Panc1 (cell line): ENCODE measurements around the gene PAK6. TPM values are rescaled to one million over a fixed set of nuclear protein-coding genes. Genes with fewer than 3 reads are reported as not detected.
A peak's percentile ranks its signal among the peaks of the same experiment; 100 is the strongest.

ENCODE experiments used
- ATAC-seq: fragments of 200-7000 bp; cut with Tn5 transposase; 2 replicates; pipeline ENCODE4 v1.9.1; 2020; ENCODE audit warnings: mild to moderate bottlenecking, moderate library complexity
- BruUV-seq: library from RNA; stranded (reverse); fragments of 400-500 nt; replicated peaks from 2 replicates; lab custom pipeline; 2021; lab: Mats Ljungman, UMichigan
- CTCF ChIA-PET: fragments of 300-600 bp; sonication (Branson Sonifier 250); formaldehyde crosslinking; loops from one replicate; lab custom pipeline; 2022; ENCODE audit warnings: antibody characterized with exemption; lab: Charles Lee
- POLR2A ChIA-PET: fragments of 300-600 bp; sonication (Branson Sonifier 250); formaldehyde crosslinking; loops from one replicate; lab custom pipeline; 2022; ENCODE audit warnings: antibody characterized with exemption; lab: Charles Lee
- DNase-seq: peaks from one replicate; pipeline ENCODE4 v3.0.0-alpha.2; 2010; ENCODE audit warnings: low read depth, low spot score
- H3K27ac ChIP-seq: 2 replicates; pipeline ENCODE4 v1.5.1; 2011; ENCODE audit warnings: mild to moderate bottlenecking, low read length, inconsistent platforms
- H3K27me3 ChIP-seq: fragments of 200-500 bp; sonication (Bioruptor generic); 2 replicates; pipeline ENCODE4 v1.6.0; 2014; ENCODE audit warnings: low read length, inconsistent platforms; ENCODE audit not compliant: control insufficient read depth, insufficient read depth
- H3K36me3 ChIP-seq: fragments of 200-500 bp; sonication (Bioruptor generic); 2 replicates; pipeline ENCODE4 v1.5.1; 2014; ENCODE audit warnings: inconsistent platforms, mild to moderate bottlenecking, low read length, moderate library complexity; ENCODE audit not compliant: control insufficient read depth, insufficient read depth
- H3K4me1 ChIP-seq: 2 replicates; pipeline ENCODE4 v1.5.1; 2011; ENCODE audit warnings: inconsistent platforms, mild to moderate bottlenecking, low read length, moderate library complexity; ENCODE audit not compliant: control insufficient read depth, insufficient read depth
- H3K4me3 ChIP-seq, 2 experiments: 2 replicates each; pipeline ENCODE4 v1.5.1; 2011 to 2012; ENCODE audit warnings: low read depth in 2 of 2, low read length in 2 of 2, mild to moderate bottlenecking in 2 of 2, inconsistent platforms in 1 of 2, moderate library complexity in 1 of 2
- H3K9me3 ChIP-seq: fragments of 200-500 bp; sonication (Bioruptor generic); 2 replicates; pipeline ENCODE4 v1.5.1; 2014; ENCODE audit warnings: low read depth, mild to moderate bottlenecking, inconsistent platforms, low read length, moderate library complexity; ENCODE audit not compliant: control insufficient read depth, insufficient read depth
- POLR2AphosphoS5 ChIP-seq: IDR thresholded peaks from 2 replicates; pipeline ENCODE4 v1.6.1; 2012; ENCODE audit warnings: mild to moderate bottlenecking, low read depth, low read length, moderate library complexity
- SIN3A ChIP-seq: IDR thresholded peaks from 2 replicates; pipeline ENCODE4 v1.6.1; 2012; ENCODE audit warnings: low read depth, mild to moderate bottlenecking, low read length, moderate library complexity, borderline replicate concordance; ENCODE audit not compliant: insufficient read depth
- TCF7L2 ChIP-seq: IDR thresholded peaks from 2 replicates; pipeline ENCODE4 v1.6.1; 2011; ENCODE audit warnings: mild to moderate bottlenecking, low read depth, low read length, inconsistent platforms
- in situ Hi-C: cut with HindIII; loops from 2 replicates; pipeline ENCODE4 v1.10.0; 2016; ENCODE audit warnings: low sequenced_read_pairs, low pct_unique_long_range_greater_than_20kb
- intact Hi-C: fragments of 100-400 bp; cut with micrococcal nuclease; formaldehyde crosslinking; loops from one replicate; pipeline ENCODE4 v1.10.0; 2022; ENCODE audit not compliant: unreplicated experiment
- total RNA-seq: library from RNA; stranded (reverse); gene quantifications from one replicate; pipeline ENCODE4 v1.2.1, GENCODE V29; 2021; ENCODE audit not compliant: unreplicated experiment
- TF ChIP-seq, protein P1 (sequence below): fragments of 450-650 bp; IDR thresholded peaks from 2 replicates; pipeline ENCODE4 v1.5.1; 2017; ENCODE audit warnings: mild to moderate bottlenecking
- TF ChIP-seq, protein P2 (sequence below), 2 experiments: IDR thresholded peaks; 2 replicates each; pipeline ENCODE4 v1.6.1; 2011 to 2012; ENCODE audit warnings: low read depth in 2 of 2, control low read depth in 1 of 2, low read length in 1 of 2, mild to moderate bottlenecking in 1 of 2, moderate library complexity in 1 of 2; ENCODE audit not compliant: insufficient read depth in 1 of 2

Gene PAK6
- total RNA-seq, 1 experiment from 2014 or later: 6.3 TPM

DNA sequence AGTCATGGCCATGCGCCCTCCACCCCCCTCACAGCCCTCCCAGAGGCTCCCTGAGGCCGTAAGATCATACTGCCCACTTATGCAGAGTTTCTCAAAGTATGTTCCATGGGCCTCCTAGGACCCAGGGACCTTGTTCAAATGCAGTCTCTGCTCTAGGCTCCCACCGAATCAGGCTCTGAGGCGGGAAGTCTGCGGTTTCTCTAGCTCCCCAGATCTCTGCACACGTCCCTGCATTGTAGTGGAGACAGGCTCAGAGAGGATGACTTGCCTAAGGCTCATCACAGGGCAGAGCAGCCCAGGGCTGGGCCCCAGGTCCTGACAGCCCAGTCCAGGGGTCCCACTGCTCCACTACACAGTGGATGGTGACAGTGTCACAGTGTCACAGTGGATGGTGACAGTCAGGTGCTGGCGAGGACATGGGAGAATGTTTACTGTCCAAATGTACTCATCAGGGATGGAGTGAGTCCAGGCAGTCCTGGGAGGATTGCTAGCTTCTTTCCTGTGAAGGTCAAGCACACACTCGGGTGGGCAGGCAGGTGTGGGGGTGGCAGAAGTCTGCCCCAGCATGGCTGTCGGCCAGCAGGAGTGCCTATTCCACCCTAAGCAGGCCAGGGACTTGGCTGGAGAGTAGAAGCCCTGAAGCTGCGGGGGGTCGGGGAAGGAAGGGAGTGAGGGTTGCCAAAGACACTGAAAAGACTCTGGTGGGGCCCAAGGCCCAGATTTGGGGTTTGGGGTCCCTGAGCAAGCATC is 31.6 kb downstream of the PAK6 start:
- Histone ChIP-seq H3K27ac (no peak overlapping the region), H3K9me3 (no peaks in the 10 kb centered on the region), H3K36me3 (no peaks in the 10 kb centered on the region), H3K4me1 (peaks cover 10% of the 10 kb centered on the region; the same call in 1 of the 2 replicates), H3K4me3 (no peak overlapping the region), H3K27me3 (no peaks in the 10 kb centered on the region)
- no peak for DNase-seq
- intact Hi-C loops: loop anchor here (10.0 kb wide), 1 partner anchor 226 kb away; no protein-coding TSS in a partner anchor
- ChIA-PET CTCF (interaction anchor here (1.7 to 4.7 kb wide), 2 partner anchors 9 to 53 kb away, joined by 9 to 56 read pairs; no protein-coding TSS in a partner anchor), POLR2A (no interaction called here)
- no peak for TF ChIP-seq POLR2AphosphoS5
- no peak for TF ChIP-seq TCF7L2
- no TSS peak for BruUV-seq
- in situ Hi-C loops: no loop called here
- ATAC-seq: no peak

DNA sequence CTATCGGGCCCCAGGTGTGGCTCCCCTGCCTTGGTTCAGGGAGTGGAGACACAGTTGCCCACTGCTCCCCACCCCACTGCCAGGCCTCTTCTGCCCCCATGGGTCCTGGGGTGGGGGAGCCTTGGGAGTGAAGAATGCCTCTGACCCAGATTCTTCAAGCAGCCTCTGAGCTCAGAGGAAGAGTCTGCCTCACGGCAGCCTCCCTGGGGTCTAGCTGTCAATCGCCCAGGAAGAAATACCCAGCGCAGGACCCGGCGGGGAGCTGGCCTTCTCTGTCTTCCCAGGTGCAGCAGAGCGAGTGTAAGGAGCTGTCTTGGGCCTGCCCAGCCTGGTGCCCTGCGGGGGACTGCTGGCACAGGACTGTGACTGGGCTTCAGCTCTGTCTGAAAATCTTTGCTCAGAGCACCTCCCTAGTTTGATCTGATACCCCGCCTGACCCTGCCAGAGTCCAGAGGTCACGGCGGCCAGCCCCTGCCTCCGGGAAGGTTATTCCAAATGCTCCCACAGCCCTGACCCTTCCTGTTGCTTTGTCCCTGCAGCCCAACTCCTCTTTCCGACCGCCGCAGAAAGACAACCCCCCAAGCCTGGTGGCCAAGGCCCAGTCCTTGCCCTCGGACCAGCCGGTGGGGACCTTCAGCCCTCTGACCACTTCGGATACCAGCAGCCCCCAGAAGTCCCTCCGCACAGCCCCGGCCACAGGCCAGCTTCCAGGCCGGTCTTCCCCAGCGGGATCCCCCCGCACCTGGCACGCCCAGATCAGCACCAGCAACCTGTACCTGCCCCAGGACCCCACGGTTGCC is 33.0 kb downstream of the PAK6 start:
- intact Hi-C loops: loop anchor here (10.0 kb wide), 1 partner anchor 227 kb away; no protein-coding TSS in a partner anchor
- in situ Hi-C loops: no loop called here
- Histone ChIP-seq H3K27me3 (no peaks in the 10 kb centered on the region), H3K9me3 (no peaks in the 10 kb centered on the region), H3K27ac (no peak overlapping the region), H3K4me1 (peaks cover 3% of the 10 kb centered on the region; the same call in 1 of the 2 replicates), H3K4me3 (no peak overlapping the region), H3K36me3 (no peaks in the 10 kb centered on the region)
- BruUV-seq: no TSS peak
- DNase-seq (no peak), ATAC-seq (no peak)
- TF ChIP-seq POLR2AphosphoS5 (no peak), TCF7L2 (no peak)
- TF ChIP-seq, protein P1, sequence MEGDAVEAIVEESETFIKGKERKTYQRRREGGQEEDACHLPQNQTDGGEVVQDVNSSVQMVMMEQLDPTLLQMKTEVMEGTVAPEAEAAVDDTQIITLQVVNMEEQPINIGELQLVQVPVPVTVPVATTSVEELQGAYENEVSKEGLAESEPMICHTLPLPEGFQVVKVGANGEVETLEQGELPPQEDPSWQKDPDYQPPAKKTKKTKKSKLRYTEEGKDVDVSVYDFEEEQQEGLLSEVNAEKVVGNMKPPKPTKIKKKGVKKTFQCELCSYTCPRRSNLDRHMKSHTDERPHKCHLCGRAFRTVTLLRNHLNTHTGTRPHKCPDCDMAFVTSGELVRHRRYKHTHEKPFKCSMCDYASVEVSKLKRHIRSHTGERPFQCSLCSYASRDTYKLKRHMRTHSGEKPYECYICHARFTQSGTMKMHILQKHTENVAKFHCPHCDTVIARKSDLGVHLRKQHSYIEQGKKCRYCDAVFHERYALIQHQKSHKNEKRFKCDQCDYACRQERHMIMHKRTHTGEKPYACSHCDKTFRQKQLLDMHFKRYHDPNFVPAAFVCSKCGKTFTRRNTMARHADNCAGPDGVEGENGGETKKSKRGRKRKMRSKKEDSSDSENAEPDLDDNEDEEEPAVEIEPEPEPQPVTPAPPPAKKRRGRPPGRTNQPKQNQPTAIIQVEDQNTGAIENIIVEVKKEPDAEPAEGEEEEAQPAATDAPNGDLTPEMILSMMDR: no peak
- CTCF ChIA-PET: interaction anchor here (1.0 to 4.7 kb wide), 2 partner anchors 44 to 54 kb away, joined by 3 to 56 read pairs; no protein-coding TSS in a partner anchor
- POLR2A ChIA-PET: no interaction called here

DNA sequence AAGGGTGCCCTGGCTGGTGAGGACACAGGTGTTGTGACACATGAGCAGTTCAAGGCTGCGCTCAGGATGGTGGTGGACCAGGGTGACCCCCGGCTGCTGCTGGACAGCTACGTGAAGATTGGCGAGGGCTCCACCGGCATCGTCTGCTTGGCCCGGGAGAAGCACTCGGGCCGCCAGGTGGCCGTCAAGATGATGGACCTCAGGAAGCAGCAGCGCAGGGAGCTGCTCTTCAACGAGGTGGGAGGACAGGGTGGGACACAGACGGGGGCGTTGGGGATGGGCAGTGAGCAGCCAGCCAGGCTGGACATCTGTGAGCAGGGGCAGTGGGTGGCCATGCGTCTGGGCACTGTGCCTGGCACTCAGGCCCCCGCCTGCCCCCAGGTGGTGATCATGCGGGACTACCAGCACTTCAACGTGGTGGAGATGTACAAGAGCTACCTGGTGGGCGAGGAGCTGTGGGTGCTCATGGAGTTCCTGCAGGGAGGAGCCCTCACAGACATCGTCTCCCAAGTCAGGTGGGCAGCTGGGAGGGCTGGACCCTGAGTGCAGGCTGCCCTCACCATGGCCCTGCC is 33.7 kb downstream of the PAK6 start:
- intact Hi-C loops (loop anchor here (10.0 kb wide), 1 partner anchor 228 kb away; no protein-coding TSS in a partner anchor), in situ Hi-C loops (no loop called here)
- no TSS peak for BruUV-seq
- Histone ChIP-seq H3K27me3 (no peaks in the 10 kb centered on the region), H3K4me3 (no peak overlapping the region), H3K27ac (no peak overlapping the region), H3K36me3 (no peaks in the 10 kb centered on the region), H3K9me3 (no peaks in the 10 kb centered on the region), H3K4me1 (no peaks in the 10 kb centered on the region)
- TF ChIP-seq, protein P1: no peak; the same call in 1 of the 2 replicates
- TF ChIP-seq, protein P2, sequence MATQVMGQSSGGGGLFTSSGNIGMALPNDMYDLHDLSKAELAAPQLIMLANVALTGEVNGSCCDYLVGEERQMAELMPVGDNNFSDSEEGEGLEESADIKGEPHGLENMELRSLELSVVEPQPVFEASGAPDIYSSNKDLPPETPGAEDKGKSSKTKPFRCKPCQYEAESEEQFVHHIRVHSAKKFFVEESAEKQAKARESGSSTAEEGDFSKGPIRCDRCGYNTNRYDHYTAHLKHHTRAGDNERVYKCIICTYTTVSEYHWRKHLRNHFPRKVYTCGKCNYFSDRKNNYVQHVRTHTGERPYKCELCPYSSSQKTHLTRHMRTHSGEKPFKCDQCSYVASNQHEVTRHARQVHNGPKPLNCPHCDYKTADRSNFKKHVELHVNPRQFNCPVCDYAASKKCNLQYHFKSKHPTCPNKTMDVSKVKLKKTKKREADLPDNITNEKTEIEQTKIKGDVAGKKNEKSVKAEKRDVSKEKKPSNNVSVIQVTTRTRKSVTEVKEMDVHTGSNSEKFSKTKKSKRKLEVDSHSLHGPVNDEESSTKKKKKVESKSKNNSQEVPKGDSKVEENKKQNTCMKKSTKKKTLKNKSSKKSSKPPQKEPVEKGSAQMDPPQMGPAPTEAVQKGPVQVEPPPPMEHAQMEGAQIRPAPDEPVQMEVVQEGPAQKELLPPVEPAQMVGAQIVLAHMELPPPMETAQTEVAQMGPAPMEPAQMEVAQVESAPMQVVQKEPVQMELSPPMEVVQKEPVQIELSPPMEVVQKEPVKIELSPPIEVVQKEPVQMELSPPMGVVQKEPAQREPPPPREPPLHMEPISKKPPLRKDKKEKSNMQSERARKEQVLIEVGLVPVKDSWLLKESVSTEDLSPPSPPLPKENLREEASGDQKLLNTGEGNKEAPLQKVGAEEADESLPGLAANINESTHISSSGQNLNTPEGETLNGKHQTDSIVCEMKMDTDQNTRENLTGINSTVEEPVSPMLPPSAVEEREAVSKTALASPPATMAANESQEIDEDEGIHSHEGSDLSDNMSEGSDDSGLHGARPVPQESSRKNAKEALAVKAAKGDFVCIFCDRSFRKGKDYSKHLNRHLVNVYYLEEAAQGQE (IDR thresholded peaks at IDR 0.05; ENCODE audit: insufficient read depth in 1 of 2, low read depth in 2 of 2, low read length in 1 of 2): no peak
- no peak for TF ChIP-seq POLR2AphosphoS5
- TF ChIP-seq TCF7L2: no peak
- no peak for TF ChIP-seq SIN3A
- ATAC-seq (peak; percentile 57), DNase-seq (no peak)
- ChIA-PET CTCF (interaction anchor here (0.7 to 4.7 kb wide), 8 partner anchors 8 to 159 kb away, joined by 3 to 56 read pairs (median 4); partner anchors contain the start of gene PAK6), POLR2A (no interaction called here)
